ENCODE measurements around the gene TMEM187.

TMEM187 gene

DNA sequence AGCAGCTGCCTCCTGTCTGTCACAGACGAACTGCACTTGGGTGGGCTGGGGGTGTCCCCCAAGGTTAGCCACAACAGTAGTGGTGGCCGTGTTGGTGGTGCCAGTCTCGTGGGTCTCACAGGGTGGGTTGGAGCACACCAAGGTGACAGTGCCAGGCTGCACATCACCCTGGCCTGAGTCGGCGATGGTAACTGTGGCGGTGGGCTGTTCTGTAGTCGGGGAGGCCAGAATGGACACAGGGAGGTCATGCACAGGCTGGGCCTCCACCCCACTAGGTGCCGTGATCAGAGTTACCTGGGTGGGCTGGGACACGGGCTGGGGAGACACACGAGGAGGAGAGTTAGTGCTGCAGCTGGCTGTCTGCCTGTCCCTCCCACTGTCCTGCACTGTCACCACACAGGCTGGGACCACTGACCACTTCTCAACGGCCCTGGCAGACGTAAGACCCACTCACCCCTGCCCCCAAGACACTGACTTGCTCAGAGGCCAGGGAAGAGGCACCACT lies 17.3 kb upstream of the TMEM187 start:
- FAIRE-seq: no peak

GRCh38 chrX:153956044-153956907 lies 16.3 kb upstream of the TMEM187 start:
- FAIRE-seq: no peak

GRCh38 chrX:153957224-153957623 lies 15.3 kb upstream of the TMEM187 start:
- no peak for FAIRE-seq

GRCh38 chrX:153958605-153959004 lies 13.9 kb upstream of the TMEM187 start:
- no peak for FAIRE-seq

GRCh38 chrX:153959649-153960048 lies 12.9 kb upstream of the TMEM187 start:
- FAIRE-seq: no peak

- no peak for FAIRE-seq
Measured at GRCh38 chrX:153960077-153960476, 12.5 kb upstream of the TMEM187 start.

DNA sequence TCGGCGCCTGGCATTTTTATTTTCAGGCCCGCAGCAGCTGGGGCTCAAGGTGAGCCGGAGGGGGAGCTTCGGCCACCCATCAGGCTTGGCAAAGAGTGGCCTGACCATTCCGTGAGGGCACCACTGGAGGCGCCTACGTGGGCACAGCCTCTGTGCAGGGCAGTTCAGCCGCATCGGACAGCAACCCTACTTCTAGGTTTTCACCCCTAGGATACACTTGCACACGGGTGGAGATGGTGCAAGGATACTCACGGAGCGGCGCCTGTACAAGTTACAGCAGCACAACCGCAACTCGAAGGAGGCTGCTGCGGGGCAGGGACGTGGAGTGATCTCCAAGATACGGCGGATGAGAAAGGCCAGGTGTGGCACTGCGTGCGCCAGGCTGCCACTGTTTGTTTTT lies 11.8 kb upstream of the TMEM187 start:
- FAIRE-seq: no peak

DNA sequence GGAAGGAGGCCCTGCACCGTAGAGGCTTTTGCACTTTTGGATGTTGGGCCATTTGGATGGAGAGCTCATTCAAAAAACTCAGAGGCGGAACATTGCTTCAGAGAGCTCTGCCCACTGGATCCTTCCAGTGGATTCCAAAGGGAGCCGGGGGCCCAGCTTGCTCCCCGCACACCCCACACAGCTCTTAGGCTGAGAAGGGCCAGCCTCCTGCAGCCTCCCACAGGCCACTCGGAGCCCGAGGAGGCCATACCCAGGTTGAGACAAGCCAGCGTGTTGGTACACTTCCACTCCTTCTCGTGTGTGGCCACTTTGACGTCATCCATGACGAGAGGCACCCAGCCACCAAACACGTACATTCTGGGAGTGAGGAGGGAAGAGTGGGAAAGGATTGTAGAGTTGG lies 11.3 kb upstream of the TMEM187 start:
- no peak for FAIRE-seq

GRCh38 chrX:153963546-153963945 lies 9.0 kb upstream of the TMEM187 start:
- FAIRE-seq: no peak

DNA sequence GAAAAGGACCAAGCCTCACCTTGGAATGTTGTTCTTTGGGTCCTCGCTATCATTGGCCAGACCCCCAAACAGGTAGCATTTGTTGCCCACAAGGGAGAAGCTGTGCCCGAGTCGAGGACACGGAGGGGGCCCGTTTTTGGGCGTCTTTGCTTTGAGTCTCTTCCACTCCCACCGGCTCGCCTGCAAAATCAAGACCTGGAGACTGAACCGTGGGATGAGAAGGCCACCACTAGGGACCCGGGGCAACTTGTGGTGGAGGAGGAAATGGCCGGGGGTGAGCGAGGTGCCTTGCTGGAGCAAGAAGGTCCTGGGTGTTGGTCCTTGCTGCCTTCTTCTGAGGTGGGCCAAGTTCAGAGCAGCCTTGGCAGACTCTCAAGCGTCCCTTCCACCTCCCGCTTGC lies 8.4 kb upstream of the TMEM187 start:
- no peak for FAIRE-seq

DNA sequence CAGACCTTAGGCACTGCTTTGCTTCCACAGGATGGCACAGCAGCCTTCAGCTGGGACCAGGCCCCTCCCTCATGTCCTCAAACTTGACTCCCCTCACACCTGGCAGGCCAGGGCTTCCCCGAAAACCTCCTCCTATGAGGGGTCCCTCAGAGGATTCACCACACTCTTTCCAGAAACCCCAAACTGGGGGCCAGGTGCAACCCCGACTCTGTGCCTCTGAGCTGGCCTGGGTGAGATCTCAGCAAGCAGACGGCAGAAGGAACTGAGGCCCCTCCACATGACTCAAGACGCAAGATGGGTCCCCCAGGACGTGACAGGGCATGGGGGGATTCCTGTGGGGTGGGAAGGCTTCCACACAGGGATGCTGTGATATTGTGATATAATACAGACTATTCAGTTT lies 7.1 kb upstream of the TMEM187 start:
- no peak for FAIRE-seq

GRCh38 chrX:153966283-153966688 lies 6.3 kb upstream of the TMEM187 start:
- FAIRE-seq: no peak

DNA sequence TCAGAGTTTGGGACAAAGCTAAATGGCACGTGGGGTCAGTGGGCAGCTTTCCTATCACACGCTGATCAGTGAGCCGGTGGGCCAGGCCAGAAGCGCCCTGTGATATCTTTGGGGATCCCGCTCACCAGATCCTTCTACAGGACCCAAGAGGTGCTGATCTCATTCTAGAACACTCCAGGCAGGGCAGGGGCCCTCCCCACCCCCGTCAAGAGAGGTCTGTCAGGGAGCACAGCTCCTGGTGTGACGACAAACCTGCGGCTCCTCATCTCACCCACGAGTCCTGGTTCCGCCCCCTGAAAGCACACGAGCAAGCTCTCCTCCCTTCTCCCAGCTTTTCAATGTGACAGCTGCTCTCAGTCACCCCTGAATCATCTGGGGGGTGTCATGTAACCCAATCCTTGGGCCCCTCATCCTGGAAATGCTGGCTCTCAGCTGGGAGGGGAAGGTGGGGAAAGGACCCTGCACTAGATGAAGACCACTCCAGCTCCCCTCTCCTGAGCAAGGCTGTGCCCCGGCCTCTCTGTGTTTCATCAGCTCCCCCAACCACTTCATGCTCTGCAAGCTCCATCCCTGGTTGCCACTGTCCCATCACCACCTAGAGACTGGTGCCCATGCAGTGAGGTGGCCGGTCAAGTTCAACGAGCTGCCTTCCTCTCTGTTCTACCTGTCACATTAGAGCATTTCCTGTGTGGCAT lies 5.6 kb upstream of the TMEM187 start:
- no peak for FAIRE-seq

GRCh38 chrX:153967536-153968224 lies 4.9 kb upstream of the TMEM187 start:
- FAIRE-seq: no peak

DNA sequence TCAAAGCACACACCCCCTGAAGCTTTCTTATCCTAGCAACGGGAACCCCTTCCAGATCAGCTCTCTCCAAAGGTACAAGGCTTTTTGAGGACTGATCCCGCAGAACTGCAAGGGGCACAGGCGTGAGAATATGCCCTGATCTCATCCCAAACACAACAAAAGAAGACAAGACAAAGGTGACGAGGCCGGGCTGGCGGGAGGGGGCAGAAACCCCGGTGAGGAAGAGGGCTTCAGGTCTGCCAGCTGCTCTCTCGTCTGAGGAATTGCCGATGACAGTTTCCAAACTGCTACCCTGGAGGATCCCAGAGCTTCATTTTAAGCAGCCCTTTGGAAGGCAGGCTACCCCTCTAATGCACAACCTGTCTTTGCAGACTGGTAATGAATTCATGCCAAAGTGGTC lies 4.3 kb upstream of the TMEM187 start:
- no peak for FAIRE-seq

DNA sequence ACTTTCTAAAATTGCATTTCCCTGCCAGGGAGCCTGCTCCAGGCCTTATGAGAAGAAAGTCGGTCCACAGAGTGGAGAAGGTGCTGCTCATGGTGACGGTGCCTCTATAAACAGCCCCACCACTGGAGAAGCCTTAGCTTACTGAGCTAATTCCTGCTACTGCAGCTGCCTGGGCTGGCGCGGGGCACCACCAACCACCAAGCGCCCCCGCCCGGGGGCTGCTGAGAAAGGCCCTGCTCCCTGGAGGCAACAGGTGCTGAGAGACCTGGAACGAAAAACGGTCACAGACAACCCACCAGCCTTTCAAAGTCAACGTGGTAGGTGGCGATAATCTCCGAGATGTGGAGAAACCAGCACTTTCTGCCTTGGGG lies 3.8 kb upstream of the TMEM187 start:
- no peak for FAIRE-seq

- no peak for FAIRE-seq
Measured at GRCh38 chrX:153969125-153969903, 3.2 kb upstream of the TMEM187 start.

- no peak for FAIRE-seq
Measured at GRCh38 chrX:153969904-153970356, 2.6 kb upstream of the TMEM187 start.

DNA sequence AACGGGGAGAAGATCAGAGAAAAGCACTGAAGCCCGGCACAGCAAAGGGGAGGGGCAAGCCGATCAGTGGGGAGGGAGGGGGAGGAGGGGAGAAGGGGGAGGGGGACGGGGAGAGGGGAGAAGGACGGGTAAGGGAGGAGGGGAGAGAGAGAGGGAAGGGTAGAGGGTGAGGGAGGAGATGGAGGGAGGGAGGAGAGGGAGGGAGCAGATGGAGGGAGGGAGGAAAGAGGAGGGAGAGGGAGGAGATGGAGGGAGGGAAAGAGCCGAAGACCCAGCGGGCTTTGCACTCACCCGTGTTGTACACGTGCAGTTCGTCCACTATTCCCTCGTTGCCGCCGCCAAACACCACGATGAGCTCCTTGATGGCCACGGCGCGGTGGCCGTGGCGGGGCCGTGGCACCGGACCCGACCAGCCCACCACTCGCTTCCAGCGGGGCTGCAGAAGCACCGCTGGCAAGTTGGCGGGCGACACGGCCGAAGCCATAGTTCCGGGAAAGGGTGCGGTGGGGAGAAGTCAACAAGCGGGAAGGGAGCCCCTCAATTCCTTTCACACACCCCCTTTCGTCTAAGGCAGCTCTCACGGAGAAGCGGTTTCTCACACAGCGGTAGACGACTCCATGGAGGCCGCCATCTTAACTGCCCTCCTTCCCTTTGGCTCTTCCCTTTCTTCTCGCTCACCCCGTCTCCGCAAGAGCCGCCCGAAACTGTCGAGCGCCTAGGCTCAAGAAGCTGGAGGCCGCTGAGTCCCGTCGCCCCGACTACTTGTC lies 2.0 kb upstream of the TMEM187 start:
- no peak for FAIRE-seq

GRCh38 chrX:153971124-153971449 lies 1.5 kb upstream of the TMEM187 start:
- peak; percentile 88 for FAIRE-seq

DNA sequence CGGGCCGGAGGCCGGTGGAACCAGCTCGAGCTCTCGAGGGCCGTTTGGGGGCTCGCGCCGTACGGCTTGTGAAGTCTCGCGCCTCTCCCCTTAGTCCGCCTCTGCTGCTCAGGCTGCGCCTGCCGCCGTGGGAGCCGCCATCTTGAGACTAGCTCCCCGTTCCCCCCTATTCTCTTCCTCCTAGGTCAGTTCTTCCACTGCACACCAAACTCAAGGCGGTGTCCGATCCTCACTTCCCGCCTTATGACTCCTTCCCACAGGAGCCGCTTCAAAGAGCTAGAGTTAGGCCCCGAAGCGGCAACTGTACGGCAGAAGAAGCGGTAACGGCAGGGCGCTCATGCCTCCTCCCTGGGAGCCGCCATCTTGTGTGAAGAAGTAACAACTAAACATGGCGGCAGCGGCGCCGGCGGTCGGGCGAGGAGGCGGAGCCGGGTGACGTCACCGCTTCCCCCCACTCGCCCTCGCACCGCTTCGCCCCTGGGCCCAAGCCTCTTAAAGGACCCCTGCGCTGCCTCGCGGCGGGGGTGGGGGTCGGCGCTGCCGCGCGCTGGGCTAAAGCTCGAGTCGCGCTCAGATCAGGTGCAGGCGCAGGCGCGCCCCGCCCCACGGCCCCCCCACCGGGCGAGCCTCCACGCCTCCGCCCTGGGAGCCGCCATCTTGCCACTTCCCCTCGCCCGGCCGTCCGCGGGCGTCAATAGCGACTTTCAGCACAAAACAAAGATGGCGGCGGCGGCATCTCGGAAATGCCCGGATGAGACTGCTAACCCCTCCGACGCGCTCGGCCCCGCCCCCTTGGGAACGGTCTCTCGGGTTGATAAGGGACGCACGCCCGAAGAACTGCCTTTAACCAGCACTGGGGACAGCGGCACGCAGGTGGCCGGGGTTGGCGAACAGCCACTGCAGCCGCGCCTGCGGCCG lies 845 bp upstream of the TMEM187 start, which contains the start of gene HCFC1:
Gene HCFC1 (minus strand): TSS at position 369 of the 918 bp plus-strand sequence. CDS start 978 bp downstream, outside the sequence.
- peak; percentile 43 for FAIRE-seq
